ENCODE results near the gene PREX1.
A peak's percentile ranks its signal among the peaks of the same experiment; 100 is the strongest.

Gene PREX1

GRCh38 chr20:48679011-48679410, 148.8 kb downstream of the PREX1 start:
- DNase-seq: no peak

- peak; percentile 41 to 82 for DNase-seq
Observed at GRCh38 chr20:48678421-48678820, 149.4 kb downstream of the PREX1 start.

GRCh38 chr20:48676795-48677460, 150.9 kb downstream of the PREX1 start:
- no peak for DNase-seq

GRCh38 chr20:48676125-48676524, 151.7 kb downstream of the PREX1 start:
- DNase-seq: no peak

GRCh38 chr20:48674461-48674860, 153.3 kb downstream of the PREX1 start:
- DNase-seq: no peak

- DNase-seq: peak in 1 of 2 donors; percentile 19
Observed at GRCh38 chr20:48673507-48673906, 154.3 kb downstream of the PREX1 start.

- no peak for DNase-seq
Observed at GRCh38 chr20:48672324-48672723, 155.5 kb downstream of the PREX1 start.

GRCh38 chr20:48671141-48671540, 156.7 kb downstream of the PREX1 start:
- no peak for DNase-seq

- peak; percentile 29 to 33 for DNase-seq
Observed at GRCh38 chr20:48669946-48670605, 157.7 kb downstream of the PREX1 start.

GRCh38 chr20:48668451-48668946, 159.3 kb downstream of the PREX1 start:
- no peak for DNase-seq

- DNase-seq: no peak
Observed at GRCh38 chr20:48667889-48668413, 159.8 kb downstream of the PREX1 start.

GRCh38 chr20:48667481-48667880, 160.3 kb downstream of the PREX1 start:
- DNase-seq: no peak

GRCh38 chr20:48665785-48666184, 162.0 kb downstream of the PREX1 start:
- no peak for DNase-seq

- DNase-seq: no peak
Observed at GRCh38 chr20:48662711-48663110, 165.1 kb downstream of the PREX1 start.

GRCh38 chr20:48661575-48662455, 166.0 kb downstream of the PREX1 start:
- no peak for DNase-seq

GRCh38 chr20:48660788-48661187, 167.0 kb downstream of the PREX1 start:
- no peak for DNase-seq

- DNase-seq: no peak
Observed at GRCh38 chr20:48659858-48660257, 167.9 kb downstream of the PREX1 start.

GRCh38 chr20:48658505-48658904, 169.3 kb downstream of the PREX1 start:
- no peak for DNase-seq

- no peak for DNase-seq
Observed at GRCh38 chr20:48658198-48658476, 169.7 kb downstream of the PREX1 start.

- DNase-seq: peak; percentile 48 to 87
Observed at GRCh38 chr20:48657426-48658197, 170.2 kb downstream of the PREX1 start.

- DNase-seq: no peak
Observed at GRCh38 chr20:48656661-48657211, 171.1 kb downstream of the PREX1 start.

- DNase-seq: no peak
Observed at GRCh38 chr20:48656137-48656536, 171.7 kb downstream of the PREX1 start.
